Activated CD4-positive, alpha-beta T cell treated with anti-CD3 and anti-CD28 coated beads for 36 hours (primary cell): ENCODE data around the gene MRTFA. TPM values are rescaled to one million over a fixed set of nuclear protein-coding genes. Genes with fewer than 3 reads are reported as not detected.
A peak's percentile ranks its signal among the peaks of the same experiment; 100 is the strongest.

Source experiments
- ATAC-seq: fragments of 200-7000 bp; cut with Tn5 transposase; one replicate; pipeline ENCODE4 v1.10.0; 2021; ENCODE audit warnings: mild to moderate bottlenecking, moderate library complexity
- CTCF ChIA-PET: fragments of 350-600 bp; sonication (Branson Sonifier 250); formaldehyde crosslinking; loops from one replicate; lab custom pipeline; 2021; ENCODE audit warnings: antibody characterized with exemption; lab: Charles Lee
- POLR2A ChIA-PET: fragments of 350-600 bp; sonication (Branson Sonifier 250); formaldehyde crosslinking; loops from one replicate; lab custom pipeline; 2021; ENCODE audit warnings: antibody characterized with exemption, inconsistent platforms; lab: Charles Lee
- DNase-seq: peaks from one replicate; pipeline ENCODE4 v3.0.0-alpha.2; 2020
- H3K27ac Mint-ChIP-seq: one replicate; pipeline ENCODE4 v1.8.0; 2021; ENCODE audit warnings: mixed read lengths
- H3K27me3 Mint-ChIP-seq: one replicate; pipeline ENCODE4 v1.8.0; 2021; ENCODE audit warnings: mixed read lengths
- H3K36me3 Mint-ChIP-seq: one replicate; pipeline ENCODE4 v1.8.0; 2021; ENCODE audit warnings: low read depth, mixed read lengths
- H3K4me1 Mint-ChIP-seq: one replicate; pipeline ENCODE4 v1.8.0; 2021; ENCODE audit warnings: mixed read lengths
- H3K4me3 Mint-ChIP-seq: one replicate; pipeline ENCODE4 v1.8.0; 2021; ENCODE audit warnings: mild to moderate bottlenecking, moderate library complexity, mixed read lengths
- H3K9me3 Mint-ChIP-seq: one replicate; pipeline ENCODE4 v1.8.0; 2021; ENCODE audit warnings: low read depth, mixed read lengths
- intact Hi-C, 2 experiments: fragments of 100-400 bp; cut with DNase I in 1 of 2; cut with micrococcal nuclease in 1 of 2; formaldehyde crosslinking; loops; one replicate each; pipeline versions ENCODE4 v1.14.2 to v1.15.1; 2022 to 2024; cut with DNase I, micrococcal nuclease
- total RNA-seq, 2 experiments: library from RNA; stranded (reverse); gene quantifications; one replicate each; pipeline ENCODE4 v1.2.3, GENCODE V29; 2021

The MRTFA gene
- total RNA-seq, 2 experiments from 2014 or later: 41.0 to 43.2 TPM

- CTCF ChIA-PET: interaction anchor here (3.6 kb wide), 1 partner anchor 17 kb away, joined by 16 read pairs; no protein-coding TSS in a partner anchor
- ATAC-seq (no peak), DNase-seq (no peak)
- intact Hi-C loops: no loop called here
- Mint-ChIP-seq H3K9me3 (no peaks in the 10 kb centered on the region), H3K27me3 (no peaks in the 10 kb centered on the region), H3K36me3 (peaks cover 31% of the 10 kb centered on the region), H3K27ac (no peak overlapping the region), H3K4me3 (no peak overlapping the region), H3K4me1 (peaks cover 12% of the 10 kb centered on the region)
- POLR2A ChIA-PET: no interaction called here
Observed at GRCh38 chr22:40420341-40421081, 216.0 kb downstream of the MRTFA start.

DNA sequence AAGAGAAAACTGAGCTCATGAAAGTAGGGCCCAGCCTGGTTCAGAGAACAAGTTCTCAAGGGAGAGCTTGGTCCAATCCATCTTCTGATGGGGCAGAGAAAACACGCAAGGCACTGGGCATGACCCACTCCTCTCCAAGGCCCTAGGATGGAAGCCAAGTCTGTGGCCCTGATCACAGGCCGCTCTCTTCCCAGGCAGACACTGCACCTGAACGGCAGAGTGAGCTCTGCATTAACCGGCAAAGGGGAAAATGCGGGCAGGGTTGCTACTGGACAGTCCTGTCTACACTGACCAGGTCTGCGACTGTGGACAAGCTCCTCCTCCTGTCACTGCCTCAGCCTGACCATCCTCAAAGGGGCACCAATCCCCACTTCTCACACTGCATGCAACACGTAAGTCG lies 216.8 kb downstream of the MRTFA start:
- DNase-seq: no peak
- no peak for ATAC-seq
- no peaks in the 10 kb centered on the region for H3K27me3 Mint-ChIP-seq
- peaks cover 28% of the 10 kb centered on the region for H3K36me3 Mint-ChIP-seq
- CTCF ChIA-PET: interaction anchor here (0.6 to 3.6 kb wide), 2 partner anchors 17 to 105 kb away, joined by 3 to 16 read pairs; no protein-coding TSS in a partner anchor
- POLR2A ChIA-PET: no interaction called here
- intact Hi-C loops: no loop called here
- H3K9me3 Mint-ChIP-seq: no peaks in the 10 kb centered on the region
- no peak overlapping the region for H3K27ac Mint-ChIP-seq
- no peak overlapping the region for H3K4me3 Mint-ChIP-seq
- H3K4me1 Mint-ChIP-seq: peaks cover 16% of the 10 kb centered on the region

- ATAC-seq (no peak), DNase-seq (no peak)
- peaks cover 16% of the 10 kb centered on the region for H3K4me1 Mint-ChIP-seq
- ChIA-PET POLR2A (interaction anchor here (0.8 kb wide), 1 partner anchor 9 kb away, joined by 3 read pairs; no protein-coding TSS in a partner anchor), CTCF (interaction anchor here (0.6 to 3.6 kb wide), 4 partner anchors 10 to 1158 kb away, joined by 3 to 16 read pairs (median 6); no protein-coding TSS in a partner anchor)
- H3K9me3 Mint-ChIP-seq: no peaks in the 10 kb centered on the region
- H3K27me3 Mint-ChIP-seq: no peaks in the 10 kb centered on the region
- intact Hi-C loops: no loop called here
- H3K36me3 Mint-ChIP-seq: peaks cover 30% of the 10 kb centered on the region
- no peak overlapping the region for H3K27ac Mint-ChIP-seq
- H3K4me3 Mint-ChIP-seq: no peak overlapping the region
Observed at GRCh38 chr22:40418366-40419201, 217.9 kb downstream of the MRTFA start.

DNA sequence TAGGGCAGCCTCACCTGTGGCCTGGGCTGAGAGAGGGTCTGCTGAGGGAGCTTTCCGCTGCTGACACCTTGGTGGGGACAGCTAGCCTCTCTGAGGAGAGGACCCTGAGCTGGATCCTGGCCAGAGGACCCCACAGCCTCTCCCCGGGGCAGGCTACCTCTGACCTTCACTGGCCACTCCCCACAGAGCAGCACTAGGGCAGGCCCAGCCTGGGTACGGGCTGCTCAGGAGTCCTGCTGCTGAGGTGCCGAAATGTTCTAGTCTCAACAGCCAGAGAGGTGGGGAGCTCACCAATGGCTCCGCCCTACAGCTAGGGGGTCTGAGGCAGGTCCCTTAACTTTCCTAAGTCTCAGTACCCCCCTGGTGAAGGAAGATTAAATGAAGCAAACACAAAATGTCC lies 218.6 kb downstream of the MRTFA start:
- ChIA-PET CTCF (interaction anchor here (0.6 to 3.6 kb wide), 4 partner anchors 9 to 1158 kb away, joined by 3 to 16 read pairs (median 6); no protein-coding TSS in a partner anchor), POLR2A (no interaction called here)
- no peak for ATAC-seq
- Mint-ChIP-seq H3K27me3 (no peaks in the 10 kb centered on the region), H3K4me3 (no peak overlapping the region), H3K4me1 (peaks cover 16% of the 10 kb centered on the region), H3K36me3 (peaks cover 24% of the 10 kb centered on the region), H3K27ac (no peak overlapping the region), H3K9me3 (no peaks in the 10 kb centered on the region)
- no peak for DNase-seq
- intact Hi-C loops: no loop called here

DNA sequence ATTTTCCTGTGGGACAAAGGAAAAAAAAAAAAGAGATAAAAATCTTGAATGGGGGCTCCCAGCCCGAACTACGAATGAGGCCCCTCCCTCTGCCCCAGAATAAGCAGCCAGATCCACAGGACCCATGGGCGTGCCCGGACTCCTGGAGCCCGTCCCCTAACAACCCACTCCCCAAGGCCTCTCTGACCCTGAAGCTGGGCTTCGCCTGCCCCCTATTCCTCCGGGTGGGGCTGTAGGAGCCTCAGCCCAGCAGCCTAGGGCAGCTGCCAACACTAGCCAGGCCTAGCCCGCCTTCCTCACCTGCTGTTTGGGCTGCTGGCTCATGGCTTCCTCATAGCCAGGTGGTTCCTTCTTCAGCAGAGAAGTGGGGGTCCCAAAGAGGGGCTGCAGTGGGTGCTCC lies 219.5 kb downstream of the MRTFA start:
- CTCF ChIA-PET: interaction anchor here (0.6 to 3.0 kb wide), 2 partner anchors 18 to 70 kb away, joined by 4 to 8 read pairs; no protein-coding TSS in a partner anchor
- Mint-ChIP-seq H3K27me3 (no peaks in the 10 kb centered on the region), H3K4me1 (peaks cover 20% of the 10 kb centered on the region), H3K36me3 (peaks cover 28% of the 10 kb centered on the region), H3K9me3 (no peaks in the 10 kb centered on the region), H3K27ac (no peak overlapping the region), H3K4me3 (no peak overlapping the region)
- DNase-seq: no peak
- intact Hi-C loops: no loop called here
- ATAC-seq: no peak
- POLR2A ChIA-PET: no interaction called here

- ChIA-PET POLR2A (no interaction called here), CTCF (interaction anchor here (3.0 kb wide), 1 partner anchor 71 kb away, joined by 8 read pairs; no protein-coding TSS in a partner anchor)
- peaks cover 20% of the 10 kb centered on the region for H3K4me1 Mint-ChIP-seq
- peaks cover 27% of the 10 kb centered on the region for H3K36me3 Mint-ChIP-seq
- no peak for DNase-seq
- intact Hi-C loops: no loop called here
- H3K4me3 Mint-ChIP-seq: no peak overlapping the region
- H3K27ac Mint-ChIP-seq: peak overlapping the region; percentile 72
- H3K9me3 Mint-ChIP-seq: no peaks in the 10 kb centered on the region
- no peak for ATAC-seq
- no peaks in the 10 kb centered on the region for H3K27me3 Mint-ChIP-seq
Observed at GRCh38 chr22:40416636-40417035, 219.9 kb downstream of the MRTFA start.

- no peak overlapping the region for H3K4me3 Mint-ChIP-seq
- no peaks in the 10 kb centered on the region for H3K9me3 Mint-ChIP-seq
- peak overlapping the region; percentile 72 for H3K27ac Mint-ChIP-seq
- no peak for ATAC-seq
- peaks cover 20% of the 10 kb centered on the region for H3K4me1 Mint-ChIP-seq
- ChIA-PET CTCF (interaction anchor here (1.5 to 3.0 kb wide), 2 partner anchors 21 to 71 kb away, joined by 6 to 8 read pairs; no protein-coding TSS in a partner anchor), POLR2A (interaction anchor here (0.6 kb wide), 1 partner anchor 42 kb away, joined by 3 read pairs; no protein-coding TSS in a partner anchor)
- H3K36me3 Mint-ChIP-seq: peaks cover 28% of the 10 kb centered on the region
- intact Hi-C loops: no loop called here
- no peaks in the 10 kb centered on the region for H3K27me3 Mint-ChIP-seq
- no peak for DNase-seq
Observed at GRCh38 chr22:40416267-40416570, 220.3 kb downstream of the MRTFA start.

GRCh38 chr22:40415531-40416266 lies 220.8 kb downstream of the MRTFA start:
- ATAC-seq (no peak), DNase-seq (no peak)
- POLR2A ChIA-PET: interaction anchor here (0.6 to 0.9 kb wide), 3 partner anchors 15 to 86 kb away, joined by 3 read pairs; no protein-coding TSS in a partner anchor
- Mint-ChIP-seq H3K36me3 (peaks cover 28% of the 10 kb centered on the region), H3K27me3 (no peaks in the 10 kb centered on the region), H3K9me3 (no peaks in the 10 kb centered on the region), H3K4me3 (no peak overlapping the region), H3K27ac (peak overlapping the region; percentile 72), H3K4me1 (peaks cover 20% of the 10 kb centered on the region)
- CTCF ChIA-PET: interaction anchor here (1.4 to 3.0 kb wide), 3 partner anchors 8 to 72 kb away, joined by 4 to 8 read pairs (median 6); no protein-coding TSS in a partner anchor
- intact Hi-C loops: no loop called here

GRCh38 chr22:40414838-40415505 lies 221.5 kb downstream of the MRTFA start:
- H3K27me3 Mint-ChIP-seq: no peaks in the 10 kb centered on the region
- DNase-seq (no peak), ATAC-seq (no peak)
- H3K9me3 Mint-ChIP-seq: no peaks in the 10 kb centered on the region
- CTCF ChIA-PET: interaction anchor here (1.4 to 1.5 kb wide), 2 partner anchors 9 to 22 kb away, joined by 4 to 6 read pairs; no protein-coding TSS in a partner anchor
- peaks cover 20% of the 10 kb centered on the region for H3K4me1 Mint-ChIP-seq
- no peak overlapping the region for H3K4me3 Mint-ChIP-seq
- POLR2A ChIA-PET: interaction anchor here (0.6 to 0.9 kb wide), 2 partner anchors 14 to 85 kb away, joined by 3 read pairs; no protein-coding TSS in a partner anchor
- peak overlapping the region; percentile 72 for H3K27ac Mint-ChIP-seq
- peaks cover 29% of the 10 kb centered on the region for H3K36me3 Mint-ChIP-seq
- intact Hi-C loops: no loop called here

DNA sequence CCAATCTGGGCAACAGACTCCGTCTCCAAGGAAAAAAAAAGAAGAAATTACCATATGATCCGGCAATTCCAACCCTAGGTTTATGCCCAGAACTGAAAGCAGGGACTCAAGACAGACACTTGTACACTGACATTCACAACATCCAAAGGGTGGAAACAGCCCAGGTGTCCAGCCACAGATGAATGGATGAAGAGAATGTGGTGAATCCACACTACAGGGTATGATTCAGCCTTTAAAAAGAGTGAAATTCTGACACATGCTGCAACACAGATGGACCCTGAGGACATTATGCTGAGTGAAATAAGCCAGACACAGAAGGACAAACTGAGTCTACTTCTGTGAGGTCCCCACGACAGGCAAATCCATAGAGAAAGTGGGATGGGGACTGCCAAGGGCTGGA lies 222.2 kb downstream of the MRTFA start:
- Mint-ChIP-seq H3K4me3 (no peak overlapping the region), H3K4me1 (peaks cover 20% of the 10 kb centered on the region), H3K27me3 (no peaks in the 10 kb centered on the region), H3K36me3 (peaks cover 26% of the 10 kb centered on the region), H3K27ac (peak overlapping the region; percentile 55), H3K9me3 (no peaks in the 10 kb centered on the region)
- ChIA-PET POLR2A (no interaction called here), CTCF (interaction anchor here (0.8 to 1.4 kb wide), 2 partner anchors 10 to 14 kb away, joined by 3 to 4 read pairs; no protein-coding TSS in a partner anchor)
- no peak for ATAC-seq
- intact Hi-C loops: no loop called here
- no peak for DNase-seq
